HT1080 (cell line): ENCODE results near the gene ANKRD49. TPM values are rescaled to one million over a fixed set of nuclear protein-coding genes. Genes with fewer than 3 reads are reported as not detected.

Experiments
- DNase-seq: peaks from one replicate; pipeline ENCODE4 v3.0.0-alpha.2; 2015; ENCODE audit warnings: low read depth
- small RNA-seq: library from RNA; depleted of rRNA; stranded (forward); fragments of <200 nt; gene quantifications from one replicate; pipeline ENCODE3, GENCODE V24; 2014
- total RNA-seq: library from RNA; depleted of rRNA; stranded (reverse); fragments of >200 nt; shearing (Covaris generic); gene quantifications from 2 replicates; pipeline ENCODE4 v1.2.3, GENCODE V29; 2014; rRNA removed

ANKRD49 gene
- total RNA-seq, 1 experiment from 2014 or later, result 4.3 TPM

DNA sequence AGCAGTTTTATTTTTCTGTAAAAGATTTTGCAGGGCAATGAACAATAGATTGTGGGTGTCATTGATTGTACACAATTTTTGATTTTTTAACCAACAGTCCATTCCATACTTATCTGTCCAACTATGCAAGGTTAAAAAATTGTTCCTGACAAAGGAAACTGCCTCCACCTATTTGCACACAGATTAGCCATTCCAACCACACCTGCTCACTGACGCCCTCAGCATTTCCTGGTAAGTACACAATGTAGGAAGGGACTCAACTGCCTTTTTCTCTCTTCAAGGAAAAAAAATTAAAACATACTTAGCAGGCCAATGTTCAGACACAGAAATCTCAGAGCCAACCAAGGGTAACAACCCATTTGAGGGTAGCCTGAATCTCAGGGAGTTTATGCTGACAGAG is 45.6 kb downstream of the ANKRD49 start:
- DNase-seq, result no peak

- DNase-seq, result peak; percentile 77
Measured at GRCh38 chr11:94543695-94544645, 50.2 kb downstream of the ANKRD49 start, which contains the start of gene FUT4. Gene FUT4 (plus strand): TSS chr11:94543921. CDS start chr11:94544134, 213 bp downstream.

DNA sequence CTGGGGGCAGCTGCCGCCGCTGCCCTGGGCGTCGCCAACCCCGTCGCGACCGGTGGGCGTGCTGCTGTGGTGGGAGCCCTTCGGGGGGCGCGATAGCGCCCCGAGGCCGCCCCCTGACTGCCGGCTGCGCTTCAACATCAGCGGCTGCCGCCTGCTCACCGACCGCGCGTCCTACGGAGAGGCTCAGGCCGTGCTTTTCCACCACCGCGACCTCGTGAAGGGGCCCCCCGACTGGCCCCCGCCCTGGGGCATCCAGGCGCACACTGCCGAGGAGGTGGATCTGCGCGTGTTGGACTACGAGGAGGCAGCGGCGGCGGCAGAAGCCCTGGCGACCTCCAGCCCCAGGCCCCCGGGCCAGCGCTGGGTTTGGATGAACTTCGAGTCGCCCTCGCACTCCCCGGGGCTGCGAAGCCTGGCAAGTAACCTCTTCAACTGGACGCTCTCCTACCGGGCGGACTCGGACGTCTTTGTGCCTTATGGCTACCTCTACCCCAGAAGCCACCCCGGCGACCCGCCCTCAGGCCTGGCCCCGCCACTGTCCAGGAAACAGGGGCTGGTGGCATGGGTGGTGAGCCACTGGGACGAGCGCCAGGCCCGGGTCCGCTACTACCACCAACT is 51.0 kb downstream of the ANKRD49 start:
- no peak for DNase-seq

DNA sequence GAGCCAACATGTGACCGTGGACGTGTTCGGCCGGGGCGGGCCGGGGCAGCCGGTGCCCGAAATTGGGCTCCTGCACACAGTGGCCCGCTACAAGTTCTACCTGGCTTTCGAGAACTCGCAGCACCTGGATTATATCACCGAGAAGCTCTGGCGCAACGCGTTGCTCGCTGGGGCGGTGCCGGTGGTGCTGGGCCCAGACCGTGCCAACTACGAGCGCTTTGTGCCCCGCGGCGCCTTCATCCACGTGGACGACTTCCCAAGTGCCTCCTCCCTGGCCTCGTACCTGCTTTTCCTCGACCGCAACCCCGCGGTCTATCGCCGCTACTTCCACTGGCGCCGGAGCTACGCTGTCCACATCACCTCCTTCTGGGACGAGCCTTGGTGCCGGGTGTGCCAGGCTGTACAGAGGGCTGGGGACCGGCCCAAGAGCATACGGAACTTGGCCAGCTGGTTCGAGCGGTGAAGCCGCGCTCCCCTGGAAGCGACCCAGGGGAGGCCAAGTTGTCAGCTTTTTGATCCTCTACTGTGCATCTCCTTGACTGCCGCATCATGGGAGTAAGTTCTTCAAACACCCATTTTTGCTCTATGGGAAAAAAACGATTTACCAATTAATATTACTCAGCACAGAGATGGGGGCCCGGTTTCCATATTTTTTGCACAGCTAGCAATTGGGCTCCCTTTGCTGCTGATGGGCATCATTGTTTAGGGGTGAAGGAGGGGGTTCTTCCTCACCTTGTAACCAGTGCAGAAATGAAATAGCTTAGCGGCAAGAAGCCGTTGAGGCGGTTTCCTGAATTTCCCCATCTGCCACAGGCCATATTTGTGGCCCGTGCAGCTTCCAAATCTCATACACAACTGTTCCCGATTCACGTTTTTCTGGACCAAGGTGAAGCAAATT is 51.7 kb downstream of the ANKRD49 start:
- no peak for DNase-seq

GRCh38 chr11:94546162-94546470 is 52.3 kb downstream of the ANKRD49 start:
- DNase-seq, result no peak

GRCh38 chr11:94546886-94547285 is 53.1 kb downstream of the ANKRD49 start:
- no peak for DNase-seq

DNA sequence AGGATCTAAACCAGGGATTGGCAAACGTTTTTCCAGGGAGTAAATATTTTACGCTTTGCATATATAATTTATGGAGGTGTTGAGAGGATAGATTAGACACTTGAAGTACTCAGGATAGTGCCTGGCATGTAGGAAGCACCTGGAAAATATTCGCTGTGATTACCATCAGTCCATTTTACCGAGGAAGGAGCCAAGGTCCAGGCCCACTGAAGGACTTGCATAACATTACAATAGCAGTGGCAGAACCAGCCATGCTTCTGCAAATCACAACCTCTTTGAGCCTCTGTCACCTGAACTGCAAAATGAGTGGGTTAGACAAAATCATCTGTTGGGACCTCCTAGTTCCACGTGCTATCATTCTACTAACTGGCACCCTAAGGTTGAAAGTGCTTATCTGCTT is 55.4 kb downstream of the ANKRD49 start:
- no peak for DNase-seq

Small RNA genes within 50 kb of the gene (small RNA-seq; reads per million reads assigned to genes)
- gene MIR548L, result not detected

Other genes starting within 250 kb of the ANKRD49 start
- gene IZUMO1R, start 189.4 kb upstream of the ANKRD49 start, total RNA-seq, result 0.11 TPM in 1 of 2 replicates, not detected in the other
- 0.05 TPM in 1 of 2 replicates, not detected in the other for gene GPR83, start 92.6 kb upstream of the ANKRD49 start, total RNA-seq
- 14.9 and 19.3 TPM in 2 replicates for gene MRE11, start 140 bp upstream of the ANKRD49 start, total RNA-seq
- not detected in 2 replicates for gene C11orf97, start 18.5 kb downstream of the ANKRD49 start, total RNA-seq
- gene FUT4, start 49.9 kb downstream of the ANKRD49 start, total RNA-seq, result 1.8 and 2.3 TPM in 2 replicates
- gene PIWIL4, start 73.4 kb downstream of the ANKRD49 start, total RNA-seq, result 0.03 and 0.43 TPM in 2 replicates